C4-2B (cell line): Measurements from ENCODE around the gene JARID2.

Experiments used
- CTCF ChIP-seq: fragments of 450-650 bp; conservative IDR thresholded peaks from 2 replicates; pipeline ENCODE4 v1.5.1; 2017; ENCODE audit warnings: mild to moderate bottlenecking
- ZFX ChIP-seq: fragments of 450-650 bp; IDR thresholded peaks from 2 replicates; pipeline ENCODE4 v1.6.1; 2017

GRCh38 chr6:15259766-15260098, 13.9 kb downstream of the JARID2 start:
- TF ChIP-seq CTCF (no peak), ZFX (no peak)
